ENCODE results near the gene AFAP1. TPM values are rescaled to one million over a fixed set of nuclear protein-coding genes. Genes with fewer than 3 reads are reported as not detected.

The AFAP1 gene
- total RNA-seq, 1 experiment from 2014 or later: 23.6 TPM

GRCh38 chr4:7831330-7831729 is 108.3 kb downstream of the AFAP1 start:
- no peak overlapping the region for H3K27ac Mint-ChIP-seq
- ChIA-PET CTCF (interaction anchor here (0.9 to 1.9 kb wide), 5 partner anchors 13 to 29 kb away, joined by 4 to 5 read pairs (median 5); no protein-coding TSS in a partner anchor), POLR2A (interaction anchor here (0.6 kb wide), 1 partner anchor 280 kb away, joined by 4 read pairs; no protein-coding TSS in a partner anchor)
- TF ChIP-seq USF1 (CRISPR knock-in tag; IDR thresholded peaks at IDR 0.05): no peak
- TF ChIP-seq AR (CRISPR knock-in tag; IDR thresholded peaks at IDR 0.05): no peak
- no peak for TF ChIP-seq OVOL2 (CRISPR knock-in tag; IDR thresholded peaks at IDR 0.05; ENCODE audit: borderline replicate concordance)
- TF ChIP-seq IRF2 (CRISPR knock-in tag; IDR thresholded peaks at IDR 0.05; ENCODE audit: borderline replicate concordance, low read depth): no peak
- TF ChIP-seq SP1 (CRISPR knock-in tag; conservative IDR thresholded peaks at IDR 0.05): no peak
- TF ChIP-seq ZNF423 (CRISPR knock-in tag; IDR thresholded peaks at IDR 0.05): no peak
- no peak for TF ChIP-seq PREB (CRISPR knock-in tag; IDR thresholded peaks at IDR 0.05; ENCODE audit: borderline replicate concordance)
- no peak for TF ChIP-seq SMAD3 (CRISPR knock-in tag; IDR thresholded peaks at IDR 0.05; ENCODE audit: borderline replicate concordance)
- TF ChIP-seq NR2C2 (CRISPR knock-in tag; IDR thresholded peaks at IDR 0.05): no peak
- no peak for TF ChIP-seq ZNF232 (CRISPR knock-in tag; IDR thresholded peaks at IDR 0.05)
- TF ChIP-seq RELA (CRISPR knock-in tag; IDR thresholded peaks at IDR 0.05; ENCODE audit: borderline replicate concordance): no peak
- no peak for TF ChIP-seq MXD4 (CRISPR knock-in tag; IDR thresholded peaks at IDR 0.05; ENCODE audit: borderline replicate concordance)
- TF ChIP-seq ELF4 (CRISPR knock-in tag; IDR thresholded peaks at IDR 0.05; ENCODE audit: low read depth): no peak
- no peak for TF ChIP-seq SMAD4 (CRISPR knock-in tag; IDR thresholded peaks at IDR 0.05)
- ATAC-seq (no peak), DNase-seq (ENCODE audit: low spot score) (no peak)
- H3K4me3 Mint-ChIP-seq: no peak overlapping the region
- peaks cover 30% of the 10 kb centered on the region for H3K4me1 Mint-ChIP-seq
- H3K27me3 Mint-ChIP-seq (ENCODE audit: low read depth): no peaks in the 10 kb centered on the region
- peaks cover 13% of the 10 kb centered on the region for H3K9me3 Mint-ChIP-seq
- peaks cover 43% of the 10 kb centered on the region for H3K36me3 Mint-ChIP-seq

GRCh38 chr4:7830747-7831146 is 108.9 kb downstream of the AFAP1 start:
- POLR2A ChIA-PET: no interaction called here
- Mint-ChIP-seq H3K36me3 (peaks cover 40% of the 10 kb centered on the region), H3K27me3 (ENCODE audit: low read depth) (no peaks in the 10 kb centered on the region), H3K4me3 (no peak overlapping the region), H3K27ac (no peak overlapping the region), H3K4me1 (peaks cover 36% of the 10 kb centered on the region), H3K9me3 (peaks cover 13% of the 10 kb centered on the region)
- DNase-seq (ENCODE audit: low spot score): no peak
- TF ChIP-seq ZNF317 (CRISPR knock-in tag; IDR thresholded peaks at IDR 0.05; ENCODE audit: borderline replicate concordance, low read depth) (no peak), CREM (CRISPR knock-in tag; IDR thresholded peaks at IDR 0.05) (no peak), FOXP1 (CRISPR knock-in tag; IDR thresholded peaks at IDR 0.05; ENCODE audit: borderline replicate concordance) (no peak), ZNF396 (CRISPR knock-in tag; IDR thresholded peaks at IDR 0.05; ENCODE audit: borderline replicate concordance) (no peak), TCF7 (CRISPR knock-in tag; IDR thresholded peaks at IDR 0.05; ENCODE audit: low read depth) (no peak), CBFB (CRISPR knock-in tag; IDR thresholded peaks at IDR 0.05; ENCODE audit: low read depth) (no peak), SP1 (CRISPR knock-in tag; conservative IDR thresholded peaks at IDR 0.05) (no peak), ESRRA (CRISPR knock-in tag; IDR thresholded peaks at IDR 0.05; ENCODE audit: borderline replicate concordance) (no peak), ATF2 (CRISPR knock-in tag; IDR thresholded peaks at IDR 0.05; ENCODE audit: borderline replicate concordance, low read depth) (no peak), NFE2L1 (CRISPR knock-in tag; IDR thresholded peaks at IDR 0.05) (no peak), ATF3 (CRISPR knock-in tag; conservative IDR thresholded peaks at IDR 0.05) (no peak), PREB (CRISPR knock-in tag; IDR thresholded peaks at IDR 0.05; ENCODE audit: borderline replicate concordance) (no peak)
- no peak for ATAC-seq
- CTCF ChIA-PET: interaction anchor here (0.9 kb wide), 1 partner anchor 27 kb away, joined by 5 read pairs; no protein-coding TSS in a partner anchor
